ENCODE results near the gene KXD1.

DNA sequence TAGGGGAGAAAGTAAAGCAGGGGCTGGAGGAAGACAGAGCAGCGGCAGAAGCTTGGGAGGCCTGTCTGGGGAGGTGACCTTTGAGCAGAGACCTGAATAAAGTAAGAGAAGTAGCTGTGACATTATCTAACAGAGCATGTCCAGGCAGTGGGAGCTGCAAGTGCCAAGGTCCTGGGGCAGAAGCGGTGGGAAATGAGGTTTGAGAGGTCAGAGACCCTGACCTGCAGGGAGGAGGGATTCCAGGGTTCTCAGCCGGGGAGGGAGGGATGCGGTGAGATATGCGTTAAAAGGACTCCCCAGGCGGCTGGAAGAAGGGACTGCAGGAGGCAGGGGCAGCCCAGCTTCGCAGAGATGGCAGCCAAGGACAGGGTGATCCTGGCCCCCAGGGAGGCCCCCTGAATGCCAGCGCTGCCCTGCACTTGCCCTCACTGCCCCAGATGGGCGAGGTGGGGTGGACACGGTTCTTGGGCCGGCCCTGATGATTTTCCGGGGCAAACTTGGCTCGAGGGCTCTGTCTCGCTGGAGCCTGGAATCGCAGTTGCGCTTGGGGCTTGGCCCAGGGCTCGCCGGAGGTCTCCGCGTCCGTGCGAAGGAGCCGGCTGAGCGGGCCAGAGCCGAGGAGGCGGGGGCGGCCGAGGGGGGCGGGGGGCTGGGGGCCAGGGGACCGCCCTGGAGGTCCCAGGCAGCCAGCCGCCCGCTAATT is 45.7 kb downstream of the KXD1 start:
- TF ChIP-seq USF1 (IDR thresholded peaks at IDR 0.05; ENCODE audit: borderline replicate concordance, extremely low read length, insufficient read depth, low read depth, low read length): no peak
- no peak for TF ChIP-seq EP300 (IDR thresholded peaks at IDR 0.05; ENCODE audit: borderline replicate concordance in 1 of 2, control insufficient read depth in 1 of 2, low read depth in 2 of 2, low read length in 2 of 2)
